ENCODE data around the gene FGGY.

DNA sequence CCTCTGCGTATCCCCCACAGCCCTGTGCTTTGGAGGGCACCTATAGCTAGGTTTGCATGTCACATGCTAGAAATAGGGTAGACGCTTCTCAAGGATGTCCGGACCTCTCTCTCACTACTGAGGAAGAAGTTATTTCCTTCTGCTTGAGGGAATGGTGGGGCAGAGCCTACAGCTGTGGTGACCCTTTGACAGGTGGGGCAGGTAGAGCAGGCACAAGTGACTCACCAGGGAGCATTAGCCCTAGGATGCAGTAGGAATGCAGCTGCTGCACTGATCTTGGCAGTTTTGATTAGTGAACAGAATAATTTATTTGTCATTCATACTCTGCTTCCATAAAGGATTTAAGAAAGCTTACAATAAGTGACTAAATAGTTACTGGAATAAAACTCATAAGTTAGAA is 388.2 kb downstream of the FGGY start:
- no peak for TF ChIP-seq CTCF (IDR thresholded peaks at IDR 0.05)
- no peak for TF ChIP-seq EZH2 (IDR thresholded peaks at IDR 0.05)
- TF ChIP-seq EZH2phosphoT487 (IDR thresholded peaks at IDR 0.05) = no peak

All from neural progenitor cell (in vitro differentiated cells).